Endothelial cell (in vitro differentiated cells): ENCODE measurements around the gene ADPRHL1. TPM values are rescaled to one million over a fixed set of nuclear protein-coding genes. Genes with fewer than 3 reads are reported as not detected.

Source experiments
- DNase-seq: peaks from one replicate; pipeline ENCODE4 v3.0.0; 2021; ENCODE audit warnings: low spot score
- H3K27ac Mint-ChIP-seq: one replicate; pipeline ENCODE4 v1.8.0; 2021; ENCODE audit warnings: mixed read lengths, inconsistent platforms; ENCODE audit not compliant: unreplicated experiment
- H3K27me3 Mint-ChIP-seq: one replicate; pipeline ENCODE4 v1.8.0; 2021; ENCODE audit warnings: mild to moderate bottlenecking, moderate library complexity, mixed read lengths, inconsistent platforms; ENCODE audit not compliant: unreplicated experiment
- H3K36me3 Mint-ChIP-seq: one replicate; pipeline ENCODE4 v1.8.0; 2021; ENCODE audit warnings: mild to moderate bottlenecking, low read depth, mixed read lengths, inconsistent platforms; ENCODE audit not compliant: unreplicated experiment
- H3K4me1 Mint-ChIP-seq: one replicate; pipeline ENCODE4 v1.8.0; 2021; ENCODE audit warnings: mild to moderate bottlenecking, mixed read lengths, inconsistent platforms; ENCODE audit not compliant: unreplicated experiment
- H3K4me3 Mint-ChIP-seq: one replicate; pipeline ENCODE4 v1.8.0; 2021; ENCODE audit warnings: mild to moderate bottlenecking, mixed read lengths, inconsistent platforms; ENCODE audit not compliant: unreplicated experiment
- H3K9me3 Mint-ChIP-seq: one replicate; pipeline ENCODE4 v1.8.0; 2021; ENCODE audit warnings: mixed read lengths, inconsistent platforms; ENCODE audit not compliant: unreplicated experiment
- CTCF ChIP-seq: fragments of 200-600 bp; sonication (generic); IDR thresholded peaks from one replicate; pipeline ENCODE4 v1.5.0; 2021; ENCODE audit warnings: antibody characterized with exemption; ENCODE audit not compliant: unreplicated experiment
- total RNA-seq: library from RNA; stranded (reverse); fragmentation: NEBNext Ultra II Directional; extraction: Animal tissue kit (Norgen Biotek cat#: 25700); gene quantifications from one replicate; pipeline ENCODE4 v1.2.1, GENCODE V29; 2021; ENCODE audit not compliant: unreplicated experiment

ADPRHL1 gene
- total RNA-seq, 1 donor from 2014 or later: 1.5 TPM

GRCh38 chr13:113425941-113426590, 27.2 kb downstream of the ADPRHL1 start:
- peaks cover 3% of the 10 kb centered on the region for H3K27me3 Mint-ChIP-seq
- no peak overlapping the region for H3K4me3 Mint-ChIP-seq
- H3K4me1 Mint-ChIP-seq: no peaks in the 10 kb centered on the region
- DNase-seq: no peak
- H3K27ac Mint-ChIP-seq: no peak overlapping the region
- H3K36me3 Mint-ChIP-seq: no peaks in the 10 kb centered on the region
- TF ChIP-seq CTCF: no peak
- H3K9me3 Mint-ChIP-seq: no peaks in the 10 kb centered on the region

GRCh38 chr13:113423520-113424163, 29.6 kb downstream of the ADPRHL1 start:
- DNase-seq: no peak
- no peak for TF ChIP-seq CTCF
- no peak overlapping the region for H3K27ac Mint-ChIP-seq

GRCh38 chr13:113422807-113423519, 30.3 kb downstream of the ADPRHL1 start:
- H3K27me3 Mint-ChIP-seq: peaks cover 3% of the 10 kb centered on the region
- H3K27ac Mint-ChIP-seq: no peak overlapping the region
- peaks cover 6% of the 10 kb centered on the region for H3K36me3 Mint-ChIP-seq
- H3K4me3 Mint-ChIP-seq: no peak overlapping the region
- DNase-seq: no peak
- TF ChIP-seq CTCF: no peak
- no peaks in the 10 kb centered on the region for H3K4me1 Mint-ChIP-seq
- H3K9me3 Mint-ChIP-seq: no peaks in the 10 kb centered on the region

More at GRCh38 chr13:113423520-113424163, 29.6 kb downstream of the ADPRHL1 start:
- H3K27me3 Mint-ChIP-seq: peaks cover 3% of the 10 kb centered on the region
- H3K9me3 Mint-ChIP-seq: no peaks in the 10 kb centered on the region
- H3K4me3 Mint-ChIP-seq: no peak overlapping the region
- peaks cover 6% of the 10 kb centered on the region for H3K36me3 Mint-ChIP-seq
- no peaks in the 10 kb centered on the region for H3K4me1 Mint-ChIP-seq

DNA sequence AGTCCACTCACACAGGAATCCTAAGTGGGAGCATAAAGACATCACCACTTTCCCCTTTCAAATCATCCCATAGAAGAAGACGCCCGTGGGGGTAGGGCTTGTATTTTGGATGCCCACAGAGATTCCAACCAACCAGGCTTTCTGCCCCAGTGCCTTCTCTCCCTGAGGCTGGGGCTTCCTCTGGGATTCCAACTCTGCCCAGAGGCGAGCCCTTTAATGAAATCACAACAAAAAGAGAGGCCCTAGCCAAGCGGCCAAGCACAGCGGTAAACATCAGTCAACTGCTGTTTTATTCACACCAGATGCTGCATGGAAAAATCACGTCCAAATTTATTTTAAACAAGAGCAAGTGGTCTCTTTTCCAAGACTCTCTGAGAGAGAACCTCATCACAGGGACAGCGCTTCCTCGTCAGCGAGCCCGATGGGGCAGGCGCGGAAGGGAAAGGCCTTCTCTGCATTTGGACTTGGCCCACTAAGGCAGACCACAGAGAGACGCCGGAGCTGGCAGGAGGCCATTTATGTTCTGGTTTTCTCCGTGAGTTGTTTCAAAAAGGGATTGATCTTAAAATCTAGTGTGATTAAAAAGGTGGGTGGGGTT, 31.5 kb downstream of the ADPRHL1 start:
- DNase-seq: no peak
- Mint-ChIP-seq H3K27ac (no peak overlapping the region), H3K9me3 (no peaks in the 10 kb centered on the region), H3K4me3 (no peak overlapping the region), H3K27me3 (peaks cover 3% of the 10 kb centered on the region), H3K4me1 (no peaks in the 10 kb centered on the region), H3K36me3 (peaks cover 6% of the 10 kb centered on the region)
- TF ChIP-seq CTCF: no peak
